IMR-90 (cell line): Measurements from ENCODE around the gene LRRC1. TPM values are rescaled to one million over a fixed set of nuclear protein-coding genes. Genes with fewer than 3 reads are reported as not detected.

Source experiments
- ATAC-seq: fragments of 200-7000 bp; cut with Tn5 transposase; 2 replicates; pipeline ENCODE4 v1.9.1; 2020; ENCODE audit warnings: low read depth, mild to moderate bottlenecking, moderate library complexity
- BruUV-seq: library from RNA; stranded (reverse); fragments of 400-500 nt; replicated peaks from 2 replicates; lab custom pipeline; 2021; lab: Mats Ljungman, UMichigan
- CTCF ChIA-PET: fragments of 300-600 bp; formaldehyde crosslinking; extraction: SDS; loops from one replicate; lab custom pipeline; 2021; ENCODE audit warnings: antibody characterized with exemption; lab: Yijun Ruan, JAX
- POLR2A ChIA-PET: fragments of 300-600 bp; sonication (Branson Sonifier 250); formaldehyde crosslinking; loops from one replicate; lab custom pipeline; 2022; ENCODE audit warnings: antibody characterized with exemption; ENCODE audit not compliant: unreplicated experiment; lab: Charles Lee
- DNase-seq: peaks from one replicate; pipeline ENCODE4 v3.0.0; 2013
- H2AFZ ChIP-seq: replicated peaks from 2 replicates; pipeline ENCODE3; 2013; ENCODE audit warnings: low read length, mild to moderate bottlenecking; ENCODE audit not compliant: poor library complexity
- H2AK5ac ChIP-seq: 2 replicates; pipeline ENCODE4 v1.6.1; 2013; ENCODE audit warnings: low read depth, low read length, inconsistent platforms
- H2AK9ac ChIP-seq: replicated peaks from 2 replicates; pipeline ENCODE3; 2013; ENCODE audit warnings: mild to moderate bottlenecking, low read depth, low read length, moderate library complexity; ENCODE audit not compliant: poor library complexity
- H2BK120ac ChIP-seq: 2 replicates; pipeline ENCODE4 v1.6.1; 2013; ENCODE audit warnings: low read depth, low read length, inconsistent platforms
- H2BK15ac ChIP-seq: 3 replicates; pipeline ENCODE4 v1.6.1; 2013; ENCODE audit warnings: low read depth, low read length, inconsistent platforms
- H2BK20ac ChIP-seq: 2 replicates; pipeline ENCODE4 v1.6.1; 2013; ENCODE audit warnings: low read depth, mild to moderate bottlenecking, inconsistent platforms, low read length, moderate library complexity
- H2BK5ac ChIP-seq: 2 replicates; pipeline ENCODE4 v1.6.1; 2013; ENCODE audit warnings: mild to moderate bottlenecking, low read depth, low read length, inconsistent platforms; ENCODE audit not compliant: poor library complexity, severe bottlenecking
- H3K14ac ChIP-seq: replicated peaks from 2 replicates; pipeline ENCODE4 v1.6.1; 2013; ENCODE audit warnings: low read depth, low read length, inconsistent platforms
- H3K18ac ChIP-seq: 2 replicates; pipeline ENCODE4 v1.6.1; 2013; ENCODE audit warnings: low read depth, low read length, control low read depth
- H3K23ac ChIP-seq: 2 replicates; pipeline ENCODE4 v1.6.1; 2013; ENCODE audit warnings: low read depth, low read length, inconsistent platforms
- H3K27ac ChIP-seq: 2 replicates; pipeline ENCODE4 v1.5.1; 2013; ENCODE audit warnings: mild to moderate bottlenecking, control low read depth, low read length; ENCODE audit not compliant: insufficient read depth
- H3K27me3 ChIP-seq: 2 replicates; pipeline ENCODE4 v1.6.1; 2013; ENCODE audit warnings: low read length; ENCODE audit not compliant: control insufficient read depth, insufficient read depth
- H3K36me3 ChIP-seq: 2 replicates; pipeline ENCODE4 v1.6.1; 2013; ENCODE audit warnings: low read length, mixed read lengths; ENCODE audit not compliant: control insufficient read depth, insufficient read depth
- H3K4ac ChIP-seq: 2 replicates; pipeline ENCODE4 v1.6.1; 2013; ENCODE audit warnings: low read depth, low read length, inconsistent platforms
- H3K4me1 ChIP-seq: 2 replicates; pipeline ENCODE4 v1.6.1; 2013; ENCODE audit warnings: low read length, mixed read lengths; ENCODE audit not compliant: control insufficient read depth, insufficient read depth
- H3K4me2 ChIP-seq: 2 replicates; pipeline ENCODE4 v1.6.1; 2013; ENCODE audit warnings: low read depth, mild to moderate bottlenecking, control low read depth, low read length, moderate library complexity
- H3K4me3 ChIP-seq: 2 replicates; pipeline ENCODE4 v1.5.1; 2013; ENCODE audit warnings: low read depth, mild to moderate bottlenecking, control low read depth, low read length, moderate library complexity; ENCODE audit not compliant: insufficient read depth
- H3K56ac ChIP-seq: 2 replicates; pipeline ENCODE4 v1.6.1; 2013; ENCODE audit warnings: low read length, inconsistent platforms; ENCODE audit not compliant: insufficient read depth; ENCODE audit errors: extremely low read depth
- H3K79me1 ChIP-seq, 2 experiments: 2 replicates each; pipeline ENCODE4 v1.6.1; 2013; ENCODE audit warnings: low read length in 2 of 2, inconsistent platforms in 1 of 2, low read depth in 1 of 2
- H3K9ac ChIP-seq: 2 replicates; pipeline ENCODE4 v1.6.1; 2013; ENCODE audit warnings: low read depth, low read length, control low read depth
- H3K9me1 ChIP-seq: 2 replicates; pipeline ENCODE4 v1.6.1; 2013; ENCODE audit warnings: low read length, inconsistent platforms; ENCODE audit not compliant: insufficient read depth
- H3K9me3 ChIP-seq: 2 replicates; pipeline ENCODE4 v1.6.1; 2013; ENCODE audit warnings: low read length; ENCODE audit not compliant: control insufficient read depth, insufficient read depth
- H4K20me1 ChIP-seq: 2 replicates; pipeline ENCODE4 v1.6.1; 2013; ENCODE audit warnings: low read length, inconsistent platforms; ENCODE audit not compliant: insufficient read depth
- H4K5ac ChIP-seq: 2 replicates; pipeline ENCODE4 v1.6.1; 2013; ENCODE audit warnings: mild to moderate bottlenecking, low read depth, low read length, control low read depth
- H4K8ac ChIP-seq, 2 experiments: 2 replicates each; pipeline ENCODE4 v1.6.1; 2013; ENCODE audit warnings: low read depth in 2 of 2, low read length in 2 of 2, control low read depth in 1 of 2, inconsistent platforms in 1 of 2
- H4K91ac ChIP-seq: 2 replicates; pipeline ENCODE4 v1.6.1; 2013; ENCODE audit warnings: low read depth, low read length, inconsistent platforms; ENCODE audit not compliant: insufficient read depth
- ELK1 ChIP-seq: fragments of 150-350 bp; IDR thresholded peaks from 2 replicates; pipeline ENCODE4 v1.6.1; 2016; ENCODE audit warnings: low read depth, mild to moderate bottlenecking, low read length, moderate library complexity, borderline replicate concordance
- MAZ ChIP-seq: IDR thresholded peaks from 2 replicates; pipeline ENCODE4 v1.6.1; 2012; ENCODE audit warnings: low read depth, mild to moderate bottlenecking, low read length, improper control_type of control experiment, moderate library complexity, borderline replicate concordance
- SMC3 ChIP-seq: fragments of 150-350 bp; IDR thresholded peaks from 2 replicates; pipeline ENCODE4 v1.6.1; 2016; ENCODE audit warnings: low read depth, mild to moderate bottlenecking, antibody characterized with exemption, low read length, moderate library complexity
- USF2 ChIP-seq: fragments of 150-350 bp; IDR thresholded peaks from 2 replicates; pipeline ENCODE4 v1.6.1; 2017; ENCODE audit warnings: mild to moderate bottlenecking, antibody characterized with exemption, low read length, low read depth
- WGBS, 2 experiments: methylation state at CpG; one replicate each; pipeline versions ENCODE4 v1.1.5 to v1.1.7; 2013; ENCODE audit warnings: missing lambda C conversion rate in 2 of 2; ENCODE audit not compliant: insufficient read length in 1 of 2; ENCODE audit errors: extremely low coverage in 2 of 2; 5-methylcytosine and 5-hydroxymethylcytosine counted together
- dilution Hi-C: fragments of 300-500 bp; cut with HindIII; formaldehyde crosslinking; loops from one replicate; pipeline ENCODE4 v1.14.3; 2018; ENCODE audit warnings: low sequenced_read_pairs; ENCODE audit not compliant: unreplicated experiment
- in situ Hi-C: fragments of 300-500 bp; cut with MboI; formaldehyde crosslinking; loops from 3 replicates; pipeline ENCODE4 v1.14.3; 2019; ENCODE audit warnings: low sequenced_read_pairs, inconsistent platforms, mixed read lengths
- intact Hi-C: fragments of 100-400 bp; cut with micrococcal nuclease; formaldehyde crosslinking; loops from 2 replicates; pipeline ENCODE4 v1.10.0; 2022
- polyA plus RNA-seq, 3 experiments: library from polyadenylated mRNA; depleted of rRNA; stranded (reverse); fragments of >200 nt; gene quantifications; 2 replicates each; pipeline ENCODE4 v1.2.3, GENCODE V29; 2012; ENCODE audit warnings: low replicate concordance in 1 of 3
- total RNA-seq: library from RNA; depleted of rRNA; stranded (reverse); fragments of >200 nt; gene quantifications from 2 replicates; pipeline ENCODE4 v1.2.3, GENCODE V29; 2012

The LRRC1 gene
- total and polyA plus RNA-seq, 2 of the 4 experiments (the other 2 are of a cell fraction), result 5.1 to 6.1 TPM

- H3K4me1 ChIP-seq, result peaks cover 3% of the 10 kb centered on the region
- no peak overlapping the region for H4K5ac ChIP-seq
- peaks cover 9 to 26% of the 10 kb centered on the region in 2 experiments for H3K79me1 ChIP-seq
- no peak overlapping the region for H2BK15ac ChIP-seq
- no peak overlapping the region for H3K23ac ChIP-seq
- in situ Hi-C loops (no loop called here), dilution Hi-C loops (no loop called here), intact Hi-C loops (no loop called here)
- H2AK5ac ChIP-seq, result no peak overlapping the region
- ChIA-PET POLR2A (no interaction called here), CTCF (no interaction called here)
- no peak overlapping the region for H2AFZ ChIP-seq
- H3K4me3 ChIP-seq, result no peak overlapping the region
- BruUV-seq, result no TSS peak
- H3K9me3 ChIP-seq, result no peaks in the 10 kb centered on the region
- H3K4me2 ChIP-seq, result no peak overlapping the region
- no peak overlapping the region for H3K4ac ChIP-seq
- TF ChIP-seq USF2 (no peak), ELK1 (no peak), MAZ (no peak), SMC3 (no peak)
- peaks cover 3% of the 10 kb centered on the region; the same call in 1 of the 2 replicates for H3K9me1 ChIP-seq
- ATAC-seq, result no peak
- H4K8ac ChIP-seq, result no peak overlapping the region
- no peaks in the 10 kb centered on the region for H4K20me1 ChIP-seq
- DNase-seq, result no peak
- H2BK20ac ChIP-seq, result no peak overlapping the region
- no peak overlapping the region for H2BK5ac ChIP-seq
- 20% methylated on average over 1 of the region's 6 CpGs; no CpG with 5 or more reads in 1 of the 2 experiments for WGBS, 2 experiments
- no peak overlapping the region for H3K18ac ChIP-seq
- no peak overlapping the region for H3K27ac ChIP-seq
- H3K36me3 ChIP-seq, result no peaks in the 10 kb centered on the region
- H3K9ac ChIP-seq, result no peak overlapping the region
- no peaks in the 10 kb centered on the region for H3K27me3 ChIP-seq
- H3K14ac ChIP-seq, result no peak overlapping the region
- no peak overlapping the region for H3K56ac ChIP-seq
- no peak overlapping the region for H4K91ac ChIP-seq
- H2BK120ac ChIP-seq, result no peak overlapping the region
- H2AK9ac ChIP-seq, result no peak overlapping the region
These were observed 75.2 kb downstream of the LRRC1 start for GRCh38 chr6:53869964-53870363.
